Naive thymus-derived CD4-positive, alpha-beta T cell (primary cell): ENCODE data around the gene HEXIM2. TPM values are rescaled to one million over a fixed set of nuclear protein-coding genes. Genes with fewer than 3 reads are reported as not detected.

Experiments
- ATAC-seq: fragments of 150-1000 bp; cut with Tn5 transposase; 2 replicates; pipeline ENCODE4 v1.10.0; 2021; ENCODE audit warnings: mild to moderate bottlenecking, moderate library complexity
- CTCF ChIA-PET: fragments of 350-600 bp; sonication (Branson Sonifier 250); formaldehyde crosslinking; loops from one replicate; lab custom pipeline; 2021; ENCODE audit warnings: antibody characterized with exemption; lab: Charles Lee
- POLR2A ChIA-PET: fragments of 350-600 bp; sonication (Branson Sonifier 250); formaldehyde crosslinking; loops from one replicate; lab custom pipeline; 2021; ENCODE audit warnings: antibody characterized with exemption, inconsistent platforms; lab: Charles Lee
- DNase-seq, 9 donors: peaks; one replicate each; pipeline versions ENCODE4 v3.0.0 to v3.0.0-alpha.2; 2020 to 2022; ENCODE audit warnings: mixed read lengths in 1 of 9
- H3K27ac ChIP-seq: one replicate; pipeline ENCODE4 v1.7.0; 2013; ENCODE audit warnings: mild to moderate bottlenecking, low read depth, low read length, moderate library complexity
- H3K27me3 ChIP-seq, 2 donors: one replicate each; pipeline ENCODE4 v1.7.0; 2013; ENCODE audit warnings: low read length in 2 of 2, mild to moderate bottlenecking in 2 of 2, moderate library complexity in 2 of 2; ENCODE audit not compliant: control insufficient read depth in 2 of 2, insufficient read depth in 2 of 2
- H3K36me3 ChIP-seq, 3 experiments: 1 replicate in 2 of 3; 2 replicates in 1 of 3; pipeline ENCODE4 v1.7.0; 2013; ENCODE audit warnings: low read length in 3 of 3, mild to moderate bottlenecking in 3 of 3, moderate library complexity in 1 of 3; ENCODE audit not compliant: insufficient read depth in 3 of 3, control insufficient read depth in 2 of 3
- H3K4me1 ChIP-seq, 2 donors: one replicate each; pipeline ENCODE4 v1.7.0; 2013; ENCODE audit warnings: low read length in 2 of 2, mild to moderate bottlenecking in 2 of 2, moderate library complexity in 1 of 2; ENCODE audit not compliant: control insufficient read depth in 2 of 2, insufficient read depth in 2 of 2
- H3K4me3 ChIP-seq: 2 replicates; pipeline ENCODE4 v1.7.0; 2013; ENCODE audit warnings: mild to moderate bottlenecking, low read length
- H3K9me3 ChIP-seq, 3 experiments: 1 replicate in 2 of 3; 2 replicates in 1 of 3; pipeline ENCODE4 v1.7.0; 2013; ENCODE audit warnings: low read length in 3 of 3; ENCODE audit not compliant: control insufficient read depth in 2 of 3
- H3K27ac Mint-ChIP-seq, 9 donors: one replicate each; pipeline ENCODE4 v1.8.0; 2020 to 2022; ENCODE audit warnings: mixed read lengths in 9 of 9, mild to moderate bottlenecking in 8 of 9, moderate library complexity in 5 of 9, inconsistent platforms in 2 of 9
- H3K27me3 Mint-ChIP-seq, 5 donors: one replicate each; pipeline ENCODE4 v1.8.0; 2021 to 2022; ENCODE audit warnings: mixed read lengths in 5 of 5, mild to moderate bottlenecking in 1 of 5
- H3K36me3 Mint-ChIP-seq, 5 donors: one replicate each; pipeline ENCODE4 v1.8.0; 2020 to 2022; ENCODE audit warnings: mixed read lengths in 5 of 5, mild to moderate bottlenecking in 3 of 5, inconsistent platforms in 1 of 5
- H3K4me1 Mint-ChIP-seq, 7 donors: one replicate each; pipeline ENCODE4 v1.8.0; 2020 to 2022; ENCODE audit warnings: mixed read lengths in 7 of 7, mild to moderate bottlenecking in 3 of 7, inconsistent platforms in 1 of 7
- H3K4me3 Mint-ChIP-seq, 10 donors: one replicate each; pipeline ENCODE4 v1.8.0; 2020 to 2022; ENCODE audit warnings: mild to moderate bottlenecking in 10 of 10, mixed read lengths in 10 of 10, moderate library complexity in 6 of 10, inconsistent platforms in 2 of 10
- H3K9me3 Mint-ChIP-seq, 11 donors: one replicate each; pipeline ENCODE4 v1.8.0; 2020 to 2022; ENCODE audit warnings: mixed read lengths in 11 of 11, mild to moderate bottlenecking in 4 of 11, inconsistent platforms in 1 of 11, moderate library complexity in 1 of 11
- intact Hi-C, 2 donors: fragments of 100-400 bp; cut with micrococcal nuclease; formaldehyde crosslinking; loops; one replicate each; pipeline ENCODE4 v1.15.1; 2023
- polyA plus RNA-seq, 2 donors: library from polyadenylated mRNA; unstranded; fragments of 300-500 nt; fragmentation: Illumina TruSeq; gene quantifications; one replicate each; pipeline ENCODE4 v1.2.3, GENCODE V29; 2021
- total RNA-seq, 6 experiments: library from RNA in 5 of 6; stranded (reverse) in 5 of 6; gene quantifications; 1 replicate in 5 of 6; 2 replicates in 1 of 6; pipeline ENCODE4 v1.2.3 and lab custom pipeline; 2021 to 2026

HEXIM2 gene
- total and polyA plus RNA-seq, 7 experiments from 2014 or later, result 2.2 to 8.2 (median 3.2) TPM

DNA sequence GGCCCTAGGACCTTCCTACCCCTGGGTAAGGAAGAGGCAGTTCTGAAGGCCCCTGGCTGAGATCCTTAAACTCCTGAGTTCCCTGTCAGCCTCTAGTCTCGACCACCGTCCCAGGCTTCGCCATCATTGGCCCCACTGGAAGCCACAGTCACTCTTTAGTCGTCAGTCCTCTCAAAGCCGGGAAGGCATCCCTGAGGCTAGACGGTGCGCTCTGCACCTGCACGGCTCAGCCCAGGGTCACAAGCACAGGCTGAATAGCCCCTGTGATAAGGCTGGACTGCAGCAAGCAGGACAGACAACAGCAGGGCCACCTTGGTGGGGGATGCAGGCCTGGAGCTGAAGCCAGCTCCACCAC, 16.7 kb upstream of the HEXIM2 start:
- H3K9me3 Mint-ChIP-seq, result peaks cover 0 to 13% (median 0%) of the 10 kb centered on the region in 11 donors
- ATAC-seq, result no peak
- Histone ChIP-seq H3K4me1 (peaks cover 14 to 21% of the 10 kb centered on the region in 2 donors), H3K27me3 (no peaks in the 10 kb centered on the region), H3K36me3 (peaks cover 0 to 6% (median 0%) of the 10 kb centered on the region in 3 experiments), H3K9me3 (no peaks in the 10 kb centered on the region), H3K27ac (peak overlapping the region; percentile 72), H3K4me3 (no peak overlapping the region)
- H3K4me1 Mint-ChIP-seq, result peaks cover 8 to 65% (median 52%) of the 10 kb centered on the region in 7 donors
- H3K4me3 Mint-ChIP-seq, result peak overlapping the region; percentile 39 to 99 (median 71)
- H3K27me3 Mint-ChIP-seq, result peaks cover 0 to 7% (median 0%) of the 10 kb centered on the region in 5 donors
- peaks cover 0 to 11% (median 0%) of the 10 kb centered on the region in 5 donors for H3K36me3 Mint-ChIP-seq
- intact Hi-C loops, result loop anchor here (5.0 to 10.0 kb wide), 4 partner anchors 172 to 1047 kb away; partner anchors contain the start of genes KANSL1 (in 1 of the 2) and MAP3K14 (in 1 of the 2)
- ChIA-PET CTCF (interaction anchor here (0.6 to 3.5 kb wide), 3 partner anchors 9 to 52 kb away, joined by 3 to 12 read pairs (median 11); partner anchors contain the start of gene ACBD4), POLR2A (interaction anchor here (0.9 to 10.7 kb wide), 5 partner anchors 11 to 87 kb away, joined by 3 to 232 read pairs (median 13); partner anchors contain the start of genes ACBD4, HEXIM2 and PLCD3)
- no peak for DNase-seq
- peak overlapping the region in 6 of 9 donors; percentile 13 to 78 (median 64) for H3K27ac Mint-ChIP-seq

- H3K4me1 Mint-ChIP-seq, result peaks cover 12 to 72% (median 59%) of the 10 kb centered on the region in 7 donors
- Histone ChIP-seq H3K9me3 (no peaks in the 10 kb centered on the region), H3K27ac (no peak overlapping the region), H3K4me3 (no peak overlapping the region), H3K4me1 (peaks cover 18 to 27% of the 10 kb centered on the region in 2 donors), H3K36me3 (peaks cover 0 to 6% (median 0%) of the 10 kb centered on the region in 3 experiments), H3K27me3 (no peaks in the 10 kb centered on the region)
- peaks cover 0 to 15% (median 0%) of the 10 kb centered on the region in 5 donors for H3K36me3 Mint-ChIP-seq
- CTCF ChIA-PET, result interaction anchor here (0.7 to 3.5 kb wide), 2 partner anchors 11 to 51 kb away, joined by 3 to 12 read pairs; partner anchors contain the start of gene ACBD4
- H3K9me3 Mint-ChIP-seq, result peaks cover 0 to 13% (median 0%) of the 10 kb centered on the region in 11 donors
- intact Hi-C loops, result loop anchor here (5.0 to 10.0 kb wide), 4 partner anchors 171 to 1046 kb away; partner anchors contain the start of genes KANSL1 (in 1 of the 2) and MAP3K14 (in 1 of the 2)
- POLR2A ChIA-PET, result interaction anchor here (1.0 to 10.7 kb wide), 4 partner anchors 9 to 26 kb away, joined by 4 to 232 read pairs (median 8); partner anchors contain the start of genes ACBD4, HEXIM2 and PLCD3
- H3K27ac Mint-ChIP-seq, result peak overlapping the region; percentile 28 to 100 (median 99)
- H3K4me3 Mint-ChIP-seq, result peak overlapping the region; percentile 89 to 100 (median 99)
- DNase-seq (no peak), ATAC-seq (no peak)
- peaks cover 0 to 7% (median 0%) of the 10 kb centered on the region in 5 donors for H3K27me3 Mint-ChIP-seq
These were observed 15.5 kb upstream of the HEXIM2 start for GRCh38 chr17:45146166-45146565.

DNA sequence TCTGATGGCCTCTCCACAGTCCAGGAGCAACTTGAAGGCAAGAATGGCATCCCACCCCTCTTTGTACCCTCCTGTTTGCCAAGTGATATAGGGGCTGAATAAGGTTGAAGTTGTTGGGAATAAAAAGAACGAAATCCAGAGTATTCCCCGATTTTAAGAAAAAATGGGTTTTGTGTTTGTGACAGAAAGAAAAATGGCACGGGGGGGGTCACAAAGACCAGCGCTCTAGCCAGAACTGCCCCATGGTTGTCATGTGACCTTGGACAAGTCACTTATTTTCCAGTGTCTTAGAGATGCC, 15.1 kb upstream of the HEXIM2 start:
- Histone ChIP-seq H3K27ac (peak overlapping the region; percentile 91), H3K36me3 (peaks cover 0 to 6% (median 0%) of the 10 kb centered on the region in 3 experiments), H3K9me3 (no peaks in the 10 kb centered on the region), H3K4me3 (peak overlapping the region; percentile 80), H3K4me1 (peaks cover 18 to 30% of the 10 kb centered on the region in 2 donors), H3K27me3 (no peaks in the 10 kb centered on the region)
- Mint-ChIP-seq H3K4me3 (peak overlapping the region; percentile 89 to 100 (median 99)), H3K36me3 (peaks cover 0 to 15% (median 0%) of the 10 kb centered on the region in 5 donors), H3K27me3 (peaks cover 0 to 7% (median 0%) of the 10 kb centered on the region in 5 donors), H3K9me3 (peaks cover 0 to 13% (median 0%) of the 10 kb centered on the region in 11 donors), H3K4me1 (peaks cover 15 to 72% (median 59%) of the 10 kb centered on the region in 7 donors), H3K27ac (peak overlapping the region; percentile 99 to 100 (median 100))
- intact Hi-C loops, result loop anchor here (5.0 to 10.0 kb wide), 4 partner anchors 171 to 1046 kb away; partner anchors contain the start of genes KANSL1 (in 1 of the 2) and MAP3K14 (in 1 of the 2)
- POLR2A ChIA-PET, result interaction anchor here (1.0 to 10.7 kb wide), 4 partner anchors 9 to 26 kb away, joined by 4 to 232 read pairs (median 8); partner anchors contain the start of genes ACBD4, HEXIM2 and PLCD3
- CTCF ChIA-PET, result interaction anchor here (0.7 to 3.5 kb wide), 2 partner anchors 11 to 50 kb away, joined by 3 to 12 read pairs; partner anchors contain the start of gene ACBD4
- DNase-seq, result no peak
- ATAC-seq, result no peak

DNA sequence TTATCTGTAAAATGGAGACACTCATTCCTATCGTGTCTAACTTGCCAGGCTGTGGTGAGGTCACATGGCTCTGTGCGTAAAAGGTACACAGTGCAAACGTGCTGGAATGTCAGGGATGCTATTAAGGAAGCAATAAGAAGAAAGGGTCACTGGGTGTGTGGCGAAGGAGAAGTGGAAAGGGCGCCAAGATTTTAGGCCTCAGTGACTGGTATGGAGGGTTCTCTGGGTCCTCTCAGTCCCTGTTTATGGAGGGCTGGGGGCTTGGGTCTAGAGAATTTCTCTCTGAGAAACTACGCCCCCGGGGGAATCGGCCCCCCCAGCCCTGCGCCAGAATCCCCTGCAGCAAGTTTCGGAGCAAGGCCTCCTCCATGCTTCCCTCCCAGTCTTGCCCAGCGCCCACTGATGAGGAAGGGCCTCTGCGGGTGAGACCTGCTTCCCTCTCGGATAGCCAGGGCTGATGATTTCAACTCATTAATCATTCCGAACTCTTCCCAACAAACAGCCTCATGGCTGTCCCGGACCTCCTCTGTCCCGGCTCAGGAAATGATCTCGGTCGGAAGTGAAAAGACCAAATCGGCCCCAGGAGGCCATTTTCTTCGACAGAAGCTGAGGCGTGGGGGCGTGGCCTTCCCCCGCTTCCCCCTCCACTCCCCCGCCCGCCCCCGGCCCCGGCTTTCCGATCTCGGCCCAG, 14.6 kb upstream of the HEXIM2 start:
- Mint-ChIP-seq H3K27me3 (peaks cover 0 to 7% (median 0%) of the 10 kb centered on the region in 5 donors), H3K27ac (peak overlapping the region; percentile 99 to 100 (median 100)), H3K36me3 (peaks cover 0 to 15% (median 0%) of the 10 kb centered on the region in 5 donors), H3K4me3 (peak overlapping the region; percentile 89 to 100 (median 99)), H3K9me3 (peaks cover 0 to 13% (median 0%) of the 10 kb centered on the region in 11 donors), H3K4me1 (peaks cover 18 to 72% (median 62%) of the 10 kb centered on the region in 7 donors)
- Histone ChIP-seq H3K36me3 (peaks cover 0 to 6% (median 0%) of the 10 kb centered on the region in 3 experiments), H3K27me3 (no peaks in the 10 kb centered on the region), H3K4me1 (peaks cover 21 to 35% of the 10 kb centered on the region in 2 donors), H3K4me3 (peak overlapping the region; percentile 80), H3K27ac (peak overlapping the region; percentile 91), H3K9me3 (no peaks in the 10 kb centered on the region)
- ChIA-PET POLR2A (interaction anchor here (1.0 to 10.7 kb wide), 8 partner anchors 8 to 101 kb away, joined by 4 to 516 read pairs (median 44); partner anchors contain the start of genes ACBD4, DCAKD, FMNL1 and HEXIM2), CTCF (interaction anchor here (0.5 to 6.3 kb wide), 4 partner anchors 10 to 50 kb away, joined by 3 to 114 read pairs (median 44); partner anchors contain the start of gene ACBD4)
- intact Hi-C loops, result loop anchor here (1.0 to 10.0 kb wide), 5 partner anchors 12 to 1045 kb away; partner anchors contain the start of genes ACBD4 (in 1 of the 2), KANSL1 (in 1 of the 2) and MAP3K14 (in 1 of the 2)
- ATAC-seq, result peak; percentile 8
- peak in 2 of 9 donors; percentile 28 to 70 for DNase-seq

- ATAC-seq (peak; percentile 51), DNase-seq (peak; percentile 71 to 90 (median 84))
- ChIA-PET POLR2A (interaction anchor here (0.7 to 10.7 kb wide), 16 partner anchors 13 to 921 kb away, joined by 3 to 516 read pairs (median 10); partner anchors contain the start of genes ACBD4, DCAKD, FMNL1 and HEXIM2), CTCF (interaction anchor here (0.6 to 6.3 kb wide), 12 partner anchors 8 to 819 kb away, joined by 3 to 114 read pairs (median 6); partner anchors contain the start of genes ACBD4 and HEXIM2)
- Histone ChIP-seq H3K9me3 (no peaks in the 10 kb centered on the region), H3K4me1 (peaks cover 21 to 35% of the 10 kb centered on the region in 2 donors), H3K27me3 (no peaks in the 10 kb centered on the region), H3K36me3 (peaks cover 0 to 6% (median 0%) of the 10 kb centered on the region in 3 experiments), H3K27ac (peak overlapping the region; percentile 91), H3K4me3 (peak overlapping the region; percentile 80)
- peaks cover 0 to 13% (median 0%) of the 10 kb centered on the region in 11 donors for H3K9me3 Mint-ChIP-seq
- H3K4me3 Mint-ChIP-seq, result peak overlapping the region; percentile 89 to 100 (median 99)
- H3K27ac Mint-ChIP-seq, result peak overlapping the region; percentile 99 to 100 (median 100)
- peaks cover 0 to 15% (median 0%) of the 10 kb centered on the region in 5 donors for H3K36me3 Mint-ChIP-seq
- peaks cover 0 to 7% (median 0%) of the 10 kb centered on the region in 5 donors for H3K27me3 Mint-ChIP-seq
- intact Hi-C loops, result loop anchor here (1.0 to 10.0 kb wide), 15 partner anchors 12 to 1045 kb away; partner anchors contain the start of genes ACBD4 (in 2 of the 2), HEXIM2 (in 2 of the 2), MAP3K14 (in 2 of the 2) and NMT1 (in 2 of the 2)
- H3K4me1 Mint-ChIP-seq, result peaks cover 18 to 73% (median 62%) of the 10 kb centered on the region in 7 donors
These were observed 14.0 kb upstream of the HEXIM2 start for GRCh38 chr17:45147581-45148182.
